PC-9 (cell line): ENCODE data around the gene SLC25A21. TPM values are rescaled to one million over a fixed set of nuclear protein-coding genes. Genes with fewer than 3 reads are reported as not detected.

ENCODE experiments used
- BruUV-seq: library from RNA; stranded (reverse); fragments of 400-500 nt; replicated peaks from 2 replicates; lab custom pipeline; 2021; lab: Mats Ljungman, UMichigan
- CTCF ChIA-PET: fragments of 300-600 bp; sonication (Branson Sonifier 250); formaldehyde crosslinking; loops from one replicate; lab custom pipeline; 2022; ENCODE audit warnings: antibody characterized with exemption; lab: Charles Lee
- POLR2A ChIA-PET: fragments of 300-600 bp; sonication (Branson Sonifier 250); formaldehyde crosslinking; loops from one replicate; lab custom pipeline; 2022; ENCODE audit warnings: antibody characterized with exemption; ENCODE audit not compliant: unreplicated experiment; lab: Charles Lee
- DNase-seq, 2 experiments: peaks; one replicate each; pipeline versions ENCODE4 v3.0.0 to v3.0.0-alpha.2; 2015 to 2022; ENCODE audit warnings: mixed read lengths in 1 of 2
- H2AFZ ChIP-seq: fragments of 200-600 bp; sonication (generic); 2 replicates; pipeline ENCODE4 v1.8.1; 2017; ENCODE audit warnings: antibody characterized with exemption
- H3F3A ChIP-seq: fragments of 200-600 bp; sonication (generic); 2 replicates; pipeline ENCODE4 v1.8.1; 2017; ENCODE audit warnings: antibody characterized with exemption, mild to moderate bottlenecking, low read depth; ENCODE audit not compliant: insufficient read depth
- H3K27ac ChIP-seq: fragments of 200-600 bp; sonication (generic); 2 replicates; pipeline ENCODE4 v1.6.1; 2016; ENCODE audit warnings: mixed run types
- H3K27me3 ChIP-seq: fragments of 200-600 bp; sonication (generic); 2 replicates; pipeline ENCODE4 v1.6.1; 2016; ENCODE audit warnings: low read depth, mixed run types; ENCODE audit not compliant: insufficient read depth
- H3K36me3 ChIP-seq: fragments of 200-600 bp; sonication (generic); 2 replicates; pipeline ENCODE4 v1.6.1; 2016; ENCODE audit warnings: low read depth, mixed run types
- H3K4me1 ChIP-seq: fragments of 200-600 bp; sonication (generic); replicated peaks from 2 replicates; pipeline ENCODE4 v1.6.1; 2016; ENCODE audit warnings: mixed run types; ENCODE audit not compliant: insufficient read depth
- H3K4me2 ChIP-seq: fragments of 200-600 bp; sonication (generic); 2 replicates; pipeline ENCODE4 v1.6.1; 2017; ENCODE audit warnings: mixed run types
- H3K4me3 ChIP-seq: fragments of 200-600 bp; sonication (generic); 2 replicates; pipeline ENCODE4 v1.6.1; 2016; ENCODE audit warnings: mixed run types
- H3K79me2 ChIP-seq: fragments of 200-600 bp; sonication (generic); 2 replicates; pipeline ENCODE4 v1.6.1; 2017; ENCODE audit warnings: low read depth, mixed run types
- H3K9me2 ChIP-seq: fragments of 200-600 bp; sonication (generic); 2 replicates; pipeline ENCODE4 v1.8.1; 2017; ENCODE audit warnings: mild to moderate bottlenecking; ENCODE audit not compliant: insufficient read depth
- H3K9me3 ChIP-seq: fragments of 200-600 bp; sonication (generic); 2 replicates; pipeline ENCODE4 v1.8.1; 2016; ENCODE audit warnings: low read depth; ENCODE audit not compliant: insufficient read depth
- H4K20me1 ChIP-seq: fragments of 200-600 bp; sonication (generic); 2 replicates; pipeline ENCODE4 v1.8.1; 2017; ENCODE audit not compliant: insufficient read depth
- EZH2 ChIP-seq: fragments of 200-600 bp; sonication (generic); IDR thresholded peaks from 2 replicates; pipeline ENCODE4 v1.8.0; 2017; ENCODE audit warnings: antibody characterized with exemption, low read depth
- intact Hi-C: fragments of 100-400 bp; cut with micrococcal nuclease; formaldehyde crosslinking; loops from one replicate; pipeline ENCODE4 v1.10.0; 2022; ENCODE audit not compliant: unreplicated experiment
- total RNA-seq: library from RNA; stranded (reverse); gene quantifications from 2 replicates; pipeline ENCODE4 v1.2.3, GENCODE V29; 2021
- TF ChIP-seq, protein P1 (sequence below): fragments of 200-600 bp; sonication (generic); conservative IDR thresholded peaks from 2 replicates; pipeline ENCODE4 v1.6.1; 2017; ENCODE audit warnings: mixed run types, antibody characterized with exemption, mild to moderate bottlenecking, moderate library complexity

SLC25A21 gene
- total RNA-seq, 1 experiment from 2014 or later = 3.2 TPM

DNA sequence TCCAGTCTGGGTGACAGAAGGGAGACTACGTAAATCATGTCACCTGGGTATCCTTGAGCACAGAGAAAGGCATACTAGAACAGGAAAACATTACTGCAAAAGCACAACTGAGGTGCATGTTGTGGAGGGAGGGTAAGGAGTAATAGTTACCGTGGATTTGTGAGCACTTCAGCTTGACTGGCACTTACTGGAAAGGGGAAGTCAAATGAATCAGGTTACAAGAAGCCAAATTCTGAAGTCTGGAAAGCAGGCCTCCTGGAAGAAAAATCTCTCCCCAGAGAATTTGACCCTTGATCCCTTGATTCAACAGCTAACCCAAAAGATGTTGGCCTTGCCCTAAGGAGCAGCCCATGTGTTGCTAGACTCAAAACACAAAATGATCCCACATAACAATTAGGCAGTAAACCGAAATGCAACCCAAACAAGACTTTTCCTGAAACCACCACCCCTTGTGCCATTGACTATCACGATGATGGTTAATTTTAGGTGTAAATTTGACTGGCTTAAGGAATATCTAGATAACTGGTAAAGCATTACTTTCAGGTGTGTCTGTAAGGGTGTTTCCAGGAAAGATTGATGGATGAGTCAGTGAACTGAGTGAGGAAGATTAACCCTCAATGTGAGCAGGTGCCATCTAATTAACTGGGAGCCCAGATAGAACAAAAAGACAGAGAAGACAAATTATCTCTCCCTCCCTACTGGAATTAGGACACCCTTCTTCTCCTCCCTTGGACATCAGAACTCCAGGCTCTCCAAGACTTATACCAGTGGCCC, 108.8 kb downstream of the SLC25A21 start:
- no peak overlapping the region for H3K4me2 ChIP-seq
- CTCF ChIA-PET = no interaction called here
- no peaks in the 10 kb centered on the region for H3F3A ChIP-seq
- H3K4me1 ChIP-seq = no peaks in the 10 kb centered on the region
- H3K4me3 ChIP-seq = no peak overlapping the region
- TF ChIP-seq, protein P1, sequence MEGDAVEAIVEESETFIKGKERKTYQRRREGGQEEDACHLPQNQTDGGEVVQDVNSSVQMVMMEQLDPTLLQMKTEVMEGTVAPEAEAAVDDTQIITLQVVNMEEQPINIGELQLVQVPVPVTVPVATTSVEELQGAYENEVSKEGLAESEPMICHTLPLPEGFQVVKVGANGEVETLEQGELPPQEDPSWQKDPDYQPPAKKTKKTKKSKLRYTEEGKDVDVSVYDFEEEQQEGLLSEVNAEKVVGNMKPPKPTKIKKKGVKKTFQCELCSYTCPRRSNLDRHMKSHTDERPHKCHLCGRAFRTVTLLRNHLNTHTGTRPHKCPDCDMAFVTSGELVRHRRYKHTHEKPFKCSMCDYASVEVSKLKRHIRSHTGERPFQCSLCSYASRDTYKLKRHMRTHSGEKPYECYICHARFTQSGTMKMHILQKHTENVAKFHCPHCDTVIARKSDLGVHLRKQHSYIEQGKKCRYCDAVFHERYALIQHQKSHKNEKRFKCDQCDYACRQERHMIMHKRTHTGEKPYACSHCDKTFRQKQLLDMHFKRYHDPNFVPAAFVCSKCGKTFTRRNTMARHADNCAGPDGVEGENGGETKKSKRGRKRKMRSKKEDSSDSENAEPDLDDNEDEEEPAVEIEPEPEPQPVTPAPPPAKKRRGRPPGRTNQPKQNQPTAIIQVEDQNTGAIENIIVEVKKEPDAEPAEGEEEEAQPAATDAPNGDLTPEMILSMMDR = no peak
- no peak for TF ChIP-seq EZH2
- intact Hi-C loops = no loop called here
- no peaks in the 10 kb centered on the region for H4K20me1 ChIP-seq
- H2AFZ ChIP-seq = no peak overlapping the region
- no peaks in the 10 kb centered on the region for H3K79me2 ChIP-seq
- no peak for DNase-seq
- no peak overlapping the region for H3K27ac ChIP-seq
- no peaks in the 10 kb centered on the region for H3K27me3 ChIP-seq
- H3K9me3 ChIP-seq = no peaks in the 10 kb centered on the region
- POLR2A ChIA-PET = interaction anchor here (0.6 kb wide), 1 partner anchor 543 kb away, joined by 3 read pairs; no protein-coding TSS in a partner anchor
- no peaks in the 10 kb centered on the region for H3K9me2 ChIP-seq
- BruUV-seq = no TSS peak
- no peaks in the 10 kb centered on the region for H3K36me3 ChIP-seq

DNA sequence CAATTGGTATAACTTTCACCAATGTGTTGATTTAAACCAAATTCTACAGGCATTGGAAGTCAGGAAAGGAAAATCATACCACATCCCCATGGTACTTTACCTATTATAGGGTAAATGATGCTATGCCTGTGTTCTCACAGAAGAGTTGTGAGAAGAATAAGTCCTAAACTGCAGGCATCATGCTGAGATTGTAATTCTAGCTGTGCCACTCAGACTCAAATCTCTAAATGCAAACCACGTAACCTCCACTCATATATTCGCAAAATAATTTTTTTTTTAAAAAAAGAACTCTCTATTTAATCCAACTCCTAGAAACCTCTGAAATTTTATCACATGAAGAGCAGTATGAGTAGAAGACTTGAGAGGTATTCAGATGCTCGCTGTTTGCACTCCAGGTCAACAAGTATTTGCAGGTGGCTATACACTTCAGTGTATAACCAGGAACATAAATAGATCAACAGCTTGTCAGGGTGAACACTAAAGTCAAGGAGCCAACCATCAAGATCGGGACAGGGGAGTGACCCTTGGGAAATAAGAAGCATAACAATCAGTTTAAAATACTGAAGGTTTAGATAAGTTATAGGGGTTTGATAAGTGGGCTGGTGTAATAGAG, 110.1 kb downstream of the SLC25A21 start:
- BruUV-seq = no TSS peak

DNA sequence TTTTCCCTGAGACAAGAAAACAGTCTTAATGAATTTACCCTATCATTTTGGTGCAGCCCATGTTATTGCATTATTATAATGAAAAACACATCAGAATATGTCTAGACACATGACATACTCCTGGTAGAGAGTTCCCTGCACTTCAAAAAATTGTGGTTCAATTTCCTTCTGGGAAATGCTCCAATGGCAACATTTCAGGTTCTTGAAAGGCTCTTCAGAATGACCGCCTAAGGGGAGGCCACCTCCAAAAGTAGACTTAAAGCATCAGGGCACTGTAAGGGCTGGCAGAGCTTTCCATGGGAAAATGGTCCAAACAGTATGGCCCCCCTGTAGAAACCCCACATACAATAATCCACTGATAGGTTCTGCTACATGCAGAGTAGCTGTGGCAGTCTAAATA, 110.7 kb downstream of the SLC25A21 start:
- Histone ChIP-seq H2AFZ (no peak overlapping the region), H3K27me3 (no peaks in the 10 kb centered on the region), H3K4me2 (no peak overlapping the region), H3K36me3 (no peaks in the 10 kb centered on the region), H4K20me1 (no peaks in the 10 kb centered on the region), H3K27ac (no peak overlapping the region), H3K9me2 (no peaks in the 10 kb centered on the region), H3F3A (no peaks in the 10 kb centered on the region), H3K4me1 (no peaks in the 10 kb centered on the region), H3K9me3 (no peaks in the 10 kb centered on the region), H3K79me2 (no peaks in the 10 kb centered on the region), H3K4me3 (no peak overlapping the region)
- CTCF ChIA-PET = no interaction called here
- intact Hi-C loops = no loop called here
- BruUV-seq = no TSS peak
- POLR2A ChIA-PET = no interaction called here
- DNase-seq = no peak
- TF ChIP-seq EZH2 = no peak
- TF ChIP-seq, protein P1 = no peak

More for the DNA sequence above, 110.1 kb downstream of the SLC25A21 start:
- Histone ChIP-seq H3K4me2 (no peak overlapping the region), H3K9me2 (no peaks in the 10 kb centered on the region), H3K9me3 (no peaks in the 10 kb centered on the region), H3K79me2 (no peaks in the 10 kb centered on the region), H2AFZ (no peak overlapping the region), H3F3A (no peaks in the 10 kb centered on the region), H3K4me1 (no peaks in the 10 kb centered on the region), H3K4me3 (no peak overlapping the region), H3K27me3 (no peaks in the 10 kb centered on the region), H4K20me1 (no peaks in the 10 kb centered on the region), H3K36me3 (no peaks in the 10 kb centered on the region), H3K27ac (no peak overlapping the region)
- TF ChIP-seq, protein P1 = no peak
- TF ChIP-seq EZH2 = no peak
- POLR2A ChIA-PET = no interaction called here
- no peak for DNase-seq
- intact Hi-C loops = no loop called here
- CTCF ChIA-PET = no interaction called here
